Measurements from ENCODE around the gene FTO.

- TF ChIP-seq POLR2AphosphoS5 (IDR thresholded peaks at IDR 0.05) (no peak), POLR2A (IDR thresholded peaks at IDR 0.05) (no peak), EP300 (IDR thresholded peaks at IDR 0.05) (no peak)
- TF ChIP-seq, protein P1, sequence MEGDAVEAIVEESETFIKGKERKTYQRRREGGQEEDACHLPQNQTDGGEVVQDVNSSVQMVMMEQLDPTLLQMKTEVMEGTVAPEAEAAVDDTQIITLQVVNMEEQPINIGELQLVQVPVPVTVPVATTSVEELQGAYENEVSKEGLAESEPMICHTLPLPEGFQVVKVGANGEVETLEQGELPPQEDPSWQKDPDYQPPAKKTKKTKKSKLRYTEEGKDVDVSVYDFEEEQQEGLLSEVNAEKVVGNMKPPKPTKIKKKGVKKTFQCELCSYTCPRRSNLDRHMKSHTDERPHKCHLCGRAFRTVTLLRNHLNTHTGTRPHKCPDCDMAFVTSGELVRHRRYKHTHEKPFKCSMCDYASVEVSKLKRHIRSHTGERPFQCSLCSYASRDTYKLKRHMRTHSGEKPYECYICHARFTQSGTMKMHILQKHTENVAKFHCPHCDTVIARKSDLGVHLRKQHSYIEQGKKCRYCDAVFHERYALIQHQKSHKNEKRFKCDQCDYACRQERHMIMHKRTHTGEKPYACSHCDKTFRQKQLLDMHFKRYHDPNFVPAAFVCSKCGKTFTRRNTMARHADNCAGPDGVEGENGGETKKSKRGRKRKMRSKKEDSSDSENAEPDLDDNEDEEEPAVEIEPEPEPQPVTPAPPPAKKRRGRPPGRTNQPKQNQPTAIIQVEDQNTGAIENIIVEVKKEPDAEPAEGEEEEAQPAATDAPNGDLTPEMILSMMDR (IDR thresholded peaks at IDR 0.05), result no peak
Observed at GRCh38 chr16:54199487-54200160, 495.7 kb downstream of the FTO start.
